ENCODE data around the gene KRTAP3-2.

The KRTAP3-2 gene

GRCh38 chr17:41009936-41010335 lies 10.2 kb upstream of the KRTAP3-2 start:
- no peak for DNase-seq

- no peak for DNase-seq
Measured at GRCh38 chr17:41009301-41009760, 9.6 kb upstream of the KRTAP3-2 start.

GRCh38 chr17:41008811-41009210 lies 9.1 kb upstream of the KRTAP3-2 start, which contains the start of gene KRTAP3-1:
KRTAP3-1 (minus strand) TSS chr17:41009128; CDS start chr17:41009074, 54 bp downstream.
- DNase-seq, result no peak

- DNase-seq, result no peak
Measured at GRCh38 chr17:41004397-41004796, 4.7 kb upstream of the KRTAP3-2 start.

GRCh38 chr17:41003926-41004325 lies 4.2 kb upstream of the KRTAP3-2 start:
- no peak for DNase-seq

GRCh38 chr17:41002814-41003213 lies 3.1 kb upstream of the KRTAP3-2 start:
- no peak for DNase-seq

- DNase-seq, result no peak
Measured at GRCh38 chr17:41001795-41002194, 2.1 kb upstream of the KRTAP3-2 start.

- DNase-seq, result no peak
Measured at GRCh38 chr17:40997361-40997760, 2.3 kb downstream of the KRTAP3-2 start.

- no peak for DNase-seq
Measured at GRCh38 chr17:40996829-40997228, 2.9 kb downstream of the KRTAP3-2 start.

- no peak for DNase-seq
Measured at GRCh38 chr17:40995116-40995515, 4.6 kb downstream of the KRTAP3-2 start.

- DNase-seq, result no peak
Measured at GRCh38 chr17:40993839-40994238, 5.9 kb downstream of the KRTAP3-2 start, which contains the start of gene KRTAP3-3. KRTAP3-3 (minus strand) TSS chr17:40994164; CDS start chr17:40994097, 67 bp downstream.

GRCh38 chr17:40993084-40993483 lies 6.6 kb downstream of the KRTAP3-2 start:
- DNase-seq, result no peak

- no peak for DNase-seq
Measured at GRCh38 chr17:40992666-40993065, 7.0 kb downstream of the KRTAP3-2 start.

- no peak for DNase-seq
Measured at GRCh38 chr17:40986920-40987319, 12.8 kb downstream of the KRTAP3-2 start.

GRCh38 chr17:40984226-40984625 lies 15.5 kb downstream of the KRTAP3-2 start, which contains the start of gene KRT40:
KRT40 (minus strand) TSS chr17:40984326; CDS start chr17:40984273, 53 bp downstream.
- no peak for DNase-seq

- DNase-seq, result no peak
Measured at GRCh38 chr17:40981115-40981514, 18.6 kb downstream of the KRTAP3-2 start.

GRCh38 chr17:40980596-40980995 lies 19.1 kb downstream of the KRTAP3-2 start:
- DNase-seq, result no peak

GRCh38 chr17:40980117-40980516 lies 19.6 kb downstream of the KRTAP3-2 start:
- DNase-seq, result no peak

GRCh38 chr17:40978575-40979151 lies 21.0 kb downstream of the KRTAP3-2 start:
- DNase-seq, result no peak

- DNase-seq, result no peak
Measured at GRCh38 chr17:40975516-40975915, 24.2 kb downstream of the KRTAP3-2 start.

- no peak for DNase-seq
Measured at GRCh38 chr17:40974366-40974765, 25.3 kb downstream of the KRTAP3-2 start.

GRCh38 chr17:40967582-40967981 lies 32.1 kb downstream of the KRTAP3-2 start:
- DNase-seq, result no peak

GRCh38 chr17:40966848-40967247 lies 32.9 kb downstream of the KRTAP3-2 start, which contains the start of gene KRT39:
KRT39 (minus strand) TSS chr17:40966948; CDS start chr17:40966856, 92 bp downstream.
- no peak for DNase-seq

- peak; percentile 11 for DNase-seq
Measured at GRCh38 chr17:40963838-40964237, 35.9 kb downstream of the KRTAP3-2 start.

GRCh38 chr17:40962059-40962561 lies 37.6 kb downstream of the KRTAP3-2 start:
- DNase-seq, result no peak

Data from DMS 273 treated with DMSO at 0.1 percent for 48 hours (cell line).